ENCODE data around the gene TNIP3.

TNIP3 gene

GRCh38 chr4:121088867-121089266 is 75.3 kb downstream of the TNIP3 start:
- no peak overlapping the region for H3K4me3 ChIP-seq (ENCODE audit: control insufficient read depth, low read depth, low read length)
- no peak for DNase-seq (ENCODE audit: low read depth)
- no peak for TF ChIP-seq CTCF (IDR thresholded peaks at IDR 0.05; ENCODE audit: control insufficient read depth, insufficient read depth, low read depth, low read length, missing control alignments)

All from AG09309 (cell line).